Omental fat pad (tissue), 4 donors: ENCODE measurements around the gene HASPIN. TPM values are rescaled to one million over a fixed set of nuclear protein-coding genes. Genes with fewer than 3 reads are reported as not detected.
"Not testable (repeated sequence)": the region's sequence is repeated elsewhere in the genome, so short reads cannot be mapped to it uniquely, and the experiment has no call there.

Source experiments
- ATAC-seq: fragments of 150-250 bp; one replicate; pipeline ENCODE4 v1.9.1; 2016; ENCODE audit warnings: mild to moderate bottlenecking, moderate library complexity; ENCODE audit not compliant: low FRiP score
- DNase-seq: peaks from one replicate; pipeline ENCODE4 v3.0.0-alpha.2; 2019; ENCODE audit warnings: low spot score
- total RNA-seq, 4 donors: library from RNA; depleted of rRNA; stranded (reverse); fragments of >200 nt; gene quantifications; one replicate each; pipeline ENCODE4 v1.1.0, GENCODE V29; 2016
- TF ChIP-seq, protein P1 (sequence below), 3 donors: fragments of 450-650 bp; IDR thresholded peaks; one replicate each; pipeline ENCODE4 v1.5.1; 2016 to 2017; ENCODE audit warnings: antibody characterized with exemption in 3 of 3, mild to moderate bottlenecking in 3 of 3, moderate library complexity in 2 of 3

Gene HASPIN
- total RNA-seq, 4 donors from 2014 or later, result 0.19 to 0.69 (median 0.24) TPM; not detected in 1

DNA sequence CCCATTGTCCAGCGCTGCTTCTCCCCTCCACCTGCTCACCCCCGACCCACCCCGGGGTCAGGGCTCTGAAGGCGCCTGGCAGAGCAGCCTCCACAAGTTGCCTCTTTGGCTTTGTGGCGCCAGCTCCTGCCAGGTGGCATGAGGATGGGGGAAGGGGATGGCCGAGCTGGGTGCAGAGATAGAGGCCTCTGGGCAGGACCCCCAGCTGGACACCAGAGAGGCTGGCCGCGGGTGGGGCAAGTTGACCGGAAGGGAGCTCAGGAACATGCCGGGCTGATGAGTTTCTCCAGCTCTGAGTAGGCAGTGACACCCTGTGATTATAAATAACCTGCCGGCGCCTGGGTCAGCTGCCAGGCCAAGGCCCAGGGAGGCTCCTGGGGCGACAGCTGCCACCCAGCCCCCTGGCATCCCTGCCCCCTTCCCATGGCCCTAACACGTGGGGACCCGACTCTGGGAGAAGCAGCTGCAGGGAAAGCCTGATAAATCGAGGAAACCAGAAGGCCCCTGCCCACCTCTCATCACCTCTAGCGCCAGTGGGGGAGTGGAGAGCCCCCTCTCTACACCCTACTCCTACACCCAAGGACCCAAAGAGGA lies 28.5 kb upstream of the HASPIN start:
- TF ChIP-seq, protein P1, sequence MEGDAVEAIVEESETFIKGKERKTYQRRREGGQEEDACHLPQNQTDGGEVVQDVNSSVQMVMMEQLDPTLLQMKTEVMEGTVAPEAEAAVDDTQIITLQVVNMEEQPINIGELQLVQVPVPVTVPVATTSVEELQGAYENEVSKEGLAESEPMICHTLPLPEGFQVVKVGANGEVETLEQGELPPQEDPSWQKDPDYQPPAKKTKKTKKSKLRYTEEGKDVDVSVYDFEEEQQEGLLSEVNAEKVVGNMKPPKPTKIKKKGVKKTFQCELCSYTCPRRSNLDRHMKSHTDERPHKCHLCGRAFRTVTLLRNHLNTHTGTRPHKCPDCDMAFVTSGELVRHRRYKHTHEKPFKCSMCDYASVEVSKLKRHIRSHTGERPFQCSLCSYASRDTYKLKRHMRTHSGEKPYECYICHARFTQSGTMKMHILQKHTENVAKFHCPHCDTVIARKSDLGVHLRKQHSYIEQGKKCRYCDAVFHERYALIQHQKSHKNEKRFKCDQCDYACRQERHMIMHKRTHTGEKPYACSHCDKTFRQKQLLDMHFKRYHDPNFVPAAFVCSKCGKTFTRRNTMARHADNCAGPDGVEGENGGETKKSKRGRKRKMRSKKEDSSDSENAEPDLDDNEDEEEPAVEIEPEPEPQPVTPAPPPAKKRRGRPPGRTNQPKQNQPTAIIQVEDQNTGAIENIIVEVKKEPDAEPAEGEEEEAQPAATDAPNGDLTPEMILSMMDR (IDR thresholded peaks at IDR 0.05), result no peak
- DNase-seq, result no peak
- ATAC-seq, result peak; percentile 39

DNA sequence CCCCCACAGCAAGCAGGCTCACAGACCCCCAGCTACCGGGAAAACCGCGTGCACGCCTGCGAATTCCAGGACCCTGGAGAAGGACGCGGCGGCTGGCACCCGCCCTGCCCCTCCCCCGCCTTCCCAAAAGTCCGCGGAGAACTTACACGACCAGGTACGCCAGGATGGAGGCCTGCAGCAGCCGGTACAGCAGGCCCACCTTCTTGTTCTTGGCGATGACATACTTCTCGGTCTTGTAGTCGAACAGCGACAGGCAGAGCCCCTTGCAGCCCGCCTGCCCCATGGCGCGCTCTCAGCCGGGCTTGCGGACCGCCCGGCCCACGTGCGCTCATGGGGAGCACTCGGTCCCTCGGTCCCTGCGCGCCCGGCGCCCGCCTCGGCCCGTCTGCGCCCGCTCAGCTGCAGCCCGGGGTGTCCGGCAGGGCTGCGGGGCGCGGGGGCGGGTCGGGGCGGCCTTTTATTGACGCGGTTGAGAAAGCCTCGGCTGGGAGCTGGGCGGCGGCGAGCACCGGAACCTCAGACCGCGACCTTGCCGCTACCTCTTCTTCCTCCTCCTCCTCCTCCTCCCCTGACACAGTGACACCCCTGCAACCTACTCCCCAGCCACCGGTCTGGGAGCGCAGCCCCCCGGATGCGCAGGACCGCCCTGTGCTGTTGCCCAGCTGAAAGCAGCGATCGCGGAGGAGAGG lies 27.8 kb upstream of the HASPIN start, which contains the start of gene P2RX5:
Gene P2RX5, minus strand, starts transcription at position 433 of the 689 bp plus-strand sequence. Its CDS starts 150 bp downstream, at position 283.
- ATAC-seq (peak; percentile 35), DNase-seq (no peak)
- TF ChIP-seq, protein P1 (IDR thresholded peaks at IDR 0.05), result no peak

DNA sequence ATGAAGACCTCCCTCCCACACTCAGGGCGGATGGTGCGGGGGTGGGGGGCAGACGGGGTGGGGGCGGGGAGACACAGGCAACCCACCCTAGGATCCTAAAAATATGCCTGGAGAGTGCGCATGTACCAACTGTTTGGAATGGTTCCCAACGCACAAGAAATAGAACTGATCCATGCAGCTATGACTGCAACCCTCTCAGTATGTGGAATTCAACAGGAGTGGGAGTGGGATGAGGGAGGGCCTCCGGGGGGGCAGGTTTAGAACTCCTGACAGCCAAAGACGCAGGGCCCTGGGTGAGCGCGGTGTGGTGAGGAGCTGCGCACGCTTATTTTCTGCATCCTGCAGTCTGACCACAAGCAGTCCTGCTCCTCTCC lies 26.6 kb upstream of the HASPIN start:
- ATAC-seq, result no peak
- no peak for DNase-seq
- TF ChIP-seq, protein P1 (IDR thresholded peaks at IDR 0.05), result no peak

DNA sequence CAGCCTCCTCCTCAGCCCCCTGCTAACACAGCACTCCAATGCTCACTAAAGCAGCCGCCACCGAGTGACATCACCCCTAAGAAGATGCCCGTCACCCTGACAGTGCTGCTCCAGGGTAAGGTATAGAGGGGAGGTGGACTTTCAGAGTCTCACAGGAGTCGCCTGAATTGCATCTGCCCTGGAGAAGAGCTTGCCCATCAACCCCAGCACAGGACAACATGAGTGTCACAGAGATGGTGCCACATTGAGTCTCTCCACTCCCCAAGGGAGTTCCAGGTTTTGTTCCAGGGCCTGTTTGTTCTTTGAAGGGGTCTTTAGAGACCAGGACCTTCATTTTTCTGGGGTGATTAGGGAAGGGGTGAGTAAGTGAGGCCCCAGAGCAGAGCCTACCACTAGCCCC lies 25.6 kb upstream of the HASPIN start:
- TF ChIP-seq, protein P1 (IDR thresholded peaks at IDR 0.05), result no peak
- DNase-seq (no peak), ATAC-seq (no peak)

DNA sequence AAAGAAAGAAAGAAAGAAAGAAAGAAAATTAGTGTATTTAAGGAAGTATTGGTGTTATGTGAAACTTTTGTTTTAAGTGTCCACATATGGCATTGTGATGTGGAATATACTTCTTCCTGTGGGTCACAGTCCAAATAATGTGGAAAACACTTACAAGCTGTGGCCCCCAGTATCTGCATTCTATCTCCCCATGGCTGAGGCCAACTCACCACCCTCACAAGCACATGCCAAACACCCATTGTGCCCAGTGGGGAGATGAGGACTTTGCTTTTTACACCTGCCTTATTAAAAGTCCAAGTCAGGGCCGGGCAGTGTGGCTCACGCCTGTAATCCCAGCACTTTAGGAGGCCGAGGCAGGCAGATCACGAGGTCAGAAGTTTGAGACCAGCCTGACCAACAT lies 23.8 kb upstream of the HASPIN start:
- DNase-seq (no peak), ATAC-seq (no peak)
- TF ChIP-seq, protein P1 (IDR thresholded peaks at IDR 0.05), result no peak

DNA sequence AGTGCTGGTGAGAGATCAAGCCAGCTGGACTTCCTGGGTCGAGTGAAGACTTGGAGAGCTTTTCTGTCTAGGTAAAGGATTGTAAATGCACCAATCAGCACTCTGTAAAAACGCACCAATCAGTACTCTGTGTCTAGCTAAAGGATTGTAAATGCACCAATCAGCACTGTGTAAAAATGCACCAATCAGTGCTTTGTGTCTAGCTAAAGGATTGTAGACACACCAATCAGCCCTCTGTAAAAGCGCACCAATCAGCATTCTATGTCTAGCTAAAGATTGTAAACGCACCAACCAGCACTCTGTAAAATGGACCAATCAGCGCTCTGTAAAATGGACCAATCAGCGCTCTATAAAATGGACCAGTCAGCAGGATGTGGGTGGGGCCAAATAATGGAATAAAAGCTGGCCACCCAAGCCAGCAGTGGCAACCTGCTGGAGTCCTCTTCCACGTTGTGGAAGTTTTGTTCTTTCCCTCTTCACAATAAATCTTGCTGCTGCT lies 21.6 kb upstream of the HASPIN start:
- not testable (repeated sequence) for DNase-seq, ATAC-seq

DNA sequence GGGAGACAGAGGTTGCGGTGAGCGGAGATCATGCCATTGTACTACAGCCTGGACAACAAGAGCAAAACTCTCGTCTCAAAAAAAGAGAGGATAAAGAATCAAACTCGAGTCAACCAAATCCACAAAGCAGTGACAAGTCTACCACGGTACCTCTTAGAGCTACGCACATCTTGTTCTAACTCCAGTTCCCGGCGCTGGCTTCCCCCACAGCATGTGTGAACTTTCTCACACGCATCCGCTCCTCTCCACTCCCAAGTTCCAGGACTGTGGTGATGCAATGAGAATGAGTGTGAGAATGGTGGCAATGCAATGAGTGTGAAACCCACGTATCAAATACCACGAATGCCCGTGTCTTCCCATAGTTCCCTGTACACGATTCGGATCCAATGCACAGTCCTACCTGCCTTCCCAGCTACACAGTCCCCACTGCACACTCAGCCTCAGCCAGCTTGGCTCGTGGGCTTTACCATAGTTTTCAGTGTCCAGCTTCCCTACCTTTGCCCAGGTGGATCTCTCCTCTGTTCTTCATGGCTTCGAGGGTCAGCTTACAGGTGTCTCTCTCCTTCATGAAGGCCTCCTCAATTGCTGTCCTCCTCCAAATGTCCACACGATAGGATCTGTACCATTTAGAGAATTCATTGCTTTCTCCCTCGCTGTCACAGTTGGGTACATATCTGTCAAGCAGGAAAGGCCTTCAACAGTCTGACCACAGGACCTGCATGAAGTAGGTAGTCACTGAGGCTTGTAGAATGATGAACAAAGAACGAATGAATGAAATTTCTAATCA lies 18.6 kb upstream of the HASPIN start:
- DNase-seq (no peak), ATAC-seq (no peak)
- TF ChIP-seq, protein P1 (IDR thresholded peaks at IDR 0.05), result no peak

DNA sequence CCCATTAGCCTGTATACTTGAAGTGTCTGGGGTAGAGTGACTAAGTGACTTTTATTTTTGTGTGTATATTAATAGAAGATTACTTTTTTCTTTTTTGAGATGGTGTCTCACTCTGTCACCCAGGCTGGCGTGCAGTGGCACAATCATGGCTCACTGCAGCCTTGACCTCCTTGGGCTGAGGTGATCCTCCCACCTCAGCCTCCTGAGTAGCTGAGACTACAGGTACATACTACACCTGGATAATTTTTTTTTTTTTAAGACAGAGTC lies 18.1 kb upstream of the HASPIN start:
- not testable (repeated sequence) for DNase-seq, ATAC-seq
